GM12875 (cell line): ENCODE measurements around the gene FNTB.

Source experiments
- H3K4me3 ChIP-seq: one replicate; pipeline ENCODE4 v1.5.1; 2011; ENCODE audit warnings: low read depth, low read length, control low read depth
- CTCF ChIP-seq: IDR thresholded peaks from 2 replicates; pipeline ENCODE4 v1.5.1; 2011; ENCODE audit warnings: low read depth, mild to moderate bottlenecking, control low read depth, inconsistent platforms, low read length, moderate library complexity, borderline replicate concordance; ENCODE audit not compliant: insufficient read depth

FNTB gene

GRCh38 chr14:65062096-65063075, 75.7 kb downstream of the FNTB start:
- no peak overlapping the region for H3K4me3 ChIP-seq
- no peak for TF ChIP-seq CTCF

- no peak for TF ChIP-seq CTCF
- H3K4me3 ChIP-seq, result no peak overlapping the region
Measured at GRCh38 chr14:65065719-65066118, 79.0 kb downstream of the FNTB start.

- no peak for TF ChIP-seq CTCF
- H3K4me3 ChIP-seq, result no peak overlapping the region
Measured at GRCh38 chr14:65069874-65070413, 83.2 kb downstream of the FNTB start.

- H3K4me3 ChIP-seq, result no peak overlapping the region
- TF ChIP-seq CTCF, result no peak
Measured at GRCh38 chr14:65070471-65070976, 83.8 kb downstream of the FNTB start.

- TF ChIP-seq CTCF, result no peak
- no peak overlapping the region for H3K4me3 ChIP-seq
Measured at GRCh38 chr14:65071544-65071943, 84.8 kb downstream of the FNTB start.

- no peak for TF ChIP-seq CTCF
Measured at GRCh38 chr14:65072256-65072655, 85.6 kb downstream of the FNTB start.

More at GRCh38 chr14:65072256-65072655, 85.6 kb downstream of the FNTB start:
- H3K4me3 ChIP-seq, result no peak overlapping the region
